IMR-90 (cell line): ENCODE data around the gene FAM110C. TPM values are rescaled to one million over a fixed set of nuclear protein-coding genes. Genes with fewer than 3 reads are reported as not detected.

Source experiments
- ATAC-seq: fragments of 200-7000 bp; cut with Tn5 transposase; 2 replicates; pipeline ENCODE4 v1.9.1; 2020; ENCODE audit warnings: low read depth, mild to moderate bottlenecking, moderate library complexity
- BruUV-seq: library from RNA; stranded (reverse); fragments of 400-500 nt; replicated peaks from 2 replicates; lab custom pipeline; 2021; lab: Mats Ljungman, UMichigan
- CTCF ChIA-PET: fragments of 300-600 bp; formaldehyde crosslinking; extraction: SDS; loops from one replicate; lab custom pipeline; 2021; ENCODE audit warnings: antibody characterized with exemption; lab: Yijun Ruan, JAX
- POLR2A ChIA-PET: fragments of 300-600 bp; sonication (Branson Sonifier 250); formaldehyde crosslinking; loops from one replicate; lab custom pipeline; 2022; ENCODE audit warnings: antibody characterized with exemption; ENCODE audit not compliant: unreplicated experiment; lab: Charles Lee
- DNase-seq: peaks from one replicate; pipeline ENCODE4 v3.0.0; 2013
- H2AFZ ChIP-seq: replicated peaks from 2 replicates; pipeline ENCODE3; 2013; ENCODE audit warnings: low read length, mild to moderate bottlenecking; ENCODE audit not compliant: poor library complexity
- H2AK5ac ChIP-seq: 2 replicates; pipeline ENCODE4 v1.6.1; 2013; ENCODE audit warnings: low read depth, low read length, inconsistent platforms
- H2AK9ac ChIP-seq: replicated peaks from 2 replicates; pipeline ENCODE3; 2013; ENCODE audit warnings: mild to moderate bottlenecking, low read depth, low read length, moderate library complexity; ENCODE audit not compliant: poor library complexity
- H2BK120ac ChIP-seq: 2 replicates; pipeline ENCODE4 v1.6.1; 2013; ENCODE audit warnings: low read depth, low read length, inconsistent platforms
- H2BK15ac ChIP-seq: 3 replicates; pipeline ENCODE4 v1.6.1; 2013; ENCODE audit warnings: low read depth, low read length, inconsistent platforms
- H2BK20ac ChIP-seq: 2 replicates; pipeline ENCODE4 v1.6.1; 2013; ENCODE audit warnings: low read depth, mild to moderate bottlenecking, inconsistent platforms, low read length, moderate library complexity
- H2BK5ac ChIP-seq: 2 replicates; pipeline ENCODE4 v1.6.1; 2013; ENCODE audit warnings: mild to moderate bottlenecking, low read depth, low read length, inconsistent platforms; ENCODE audit not compliant: poor library complexity, severe bottlenecking
- H3K14ac ChIP-seq: replicated peaks from 2 replicates; pipeline ENCODE4 v1.6.1; 2013; ENCODE audit warnings: low read depth, low read length, inconsistent platforms
- H3K18ac ChIP-seq: 2 replicates; pipeline ENCODE4 v1.6.1; 2013; ENCODE audit warnings: low read depth, low read length, control low read depth
- H3K23ac ChIP-seq: 2 replicates; pipeline ENCODE4 v1.6.1; 2013; ENCODE audit warnings: low read depth, low read length, inconsistent platforms
- H3K27ac ChIP-seq: 2 replicates; pipeline ENCODE4 v1.5.1; 2013; ENCODE audit warnings: mild to moderate bottlenecking, control low read depth, low read length; ENCODE audit not compliant: insufficient read depth
- H3K27me3 ChIP-seq: 2 replicates; pipeline ENCODE4 v1.6.1; 2013; ENCODE audit warnings: low read length; ENCODE audit not compliant: control insufficient read depth, insufficient read depth
- H3K36me3 ChIP-seq: 2 replicates; pipeline ENCODE4 v1.6.1; 2013; ENCODE audit warnings: low read length, mixed read lengths; ENCODE audit not compliant: control insufficient read depth, insufficient read depth
- H3K4ac ChIP-seq: 2 replicates; pipeline ENCODE4 v1.6.1; 2013; ENCODE audit warnings: low read depth, low read length, inconsistent platforms
- H3K4me1 ChIP-seq: 2 replicates; pipeline ENCODE4 v1.6.1; 2013; ENCODE audit warnings: low read length, mixed read lengths; ENCODE audit not compliant: control insufficient read depth, insufficient read depth
- H3K4me2 ChIP-seq: 2 replicates; pipeline ENCODE4 v1.6.1; 2013; ENCODE audit warnings: low read depth, mild to moderate bottlenecking, control low read depth, low read length, moderate library complexity
- H3K4me3 ChIP-seq: 2 replicates; pipeline ENCODE4 v1.5.1; 2013; ENCODE audit warnings: low read depth, mild to moderate bottlenecking, control low read depth, low read length, moderate library complexity; ENCODE audit not compliant: insufficient read depth
- H3K56ac ChIP-seq: 2 replicates; pipeline ENCODE4 v1.6.1; 2013; ENCODE audit warnings: low read length, inconsistent platforms; ENCODE audit not compliant: insufficient read depth; ENCODE audit errors: extremely low read depth
- H3K79me1 ChIP-seq, 2 experiments: 2 replicates each; pipeline ENCODE4 v1.6.1; 2013; ENCODE audit warnings: low read length in 2 of 2, inconsistent platforms in 1 of 2, low read depth in 1 of 2
- H3K9ac ChIP-seq: 2 replicates; pipeline ENCODE4 v1.6.1; 2013; ENCODE audit warnings: low read depth, low read length, control low read depth
- H3K9me1 ChIP-seq: 2 replicates; pipeline ENCODE4 v1.6.1; 2013; ENCODE audit warnings: low read length, inconsistent platforms; ENCODE audit not compliant: insufficient read depth
- H3K9me3 ChIP-seq: 2 replicates; pipeline ENCODE4 v1.6.1; 2013; ENCODE audit warnings: low read length; ENCODE audit not compliant: control insufficient read depth, insufficient read depth
- H4K20me1 ChIP-seq: 2 replicates; pipeline ENCODE4 v1.6.1; 2013; ENCODE audit warnings: low read length, inconsistent platforms; ENCODE audit not compliant: insufficient read depth
- H4K5ac ChIP-seq: 2 replicates; pipeline ENCODE4 v1.6.1; 2013; ENCODE audit warnings: mild to moderate bottlenecking, low read depth, low read length, control low read depth
- H4K8ac ChIP-seq, 2 experiments: 2 replicates each; pipeline ENCODE4 v1.6.1; 2013; ENCODE audit warnings: low read depth in 2 of 2, low read length in 2 of 2, control low read depth in 1 of 2, inconsistent platforms in 1 of 2
- H4K91ac ChIP-seq: 2 replicates; pipeline ENCODE4 v1.6.1; 2013; ENCODE audit warnings: low read depth, low read length, inconsistent platforms; ENCODE audit not compliant: insufficient read depth
- RCOR1 ChIP-seq: IDR thresholded peaks from 2 replicates; pipeline ENCODE4 v1.6.1; 2012; ENCODE audit warnings: mild to moderate bottlenecking, low read length, improper control_type of control experiment; ENCODE audit not compliant: insufficient replicate concordance
- WGBS, 2 experiments: methylation state at CpG; one replicate each; pipeline versions ENCODE4 v1.1.5 to v1.1.7; 2013; ENCODE audit warnings: missing lambda C conversion rate in 2 of 2; ENCODE audit not compliant: insufficient read length in 1 of 2; ENCODE audit errors: extremely low coverage in 2 of 2; 5-methylcytosine and 5-hydroxymethylcytosine counted together
- dilution Hi-C: fragments of 300-500 bp; cut with HindIII; formaldehyde crosslinking; loops from one replicate; pipeline ENCODE4 v1.14.3; 2018; ENCODE audit warnings: low sequenced_read_pairs; ENCODE audit not compliant: unreplicated experiment
- in situ Hi-C: fragments of 300-500 bp; cut with MboI; formaldehyde crosslinking; loops from 3 replicates; pipeline ENCODE4 v1.14.3; 2019; ENCODE audit warnings: low sequenced_read_pairs, inconsistent platforms, mixed read lengths
- intact Hi-C: fragments of 100-400 bp; cut with micrococcal nuclease; formaldehyde crosslinking; loops from 2 replicates; pipeline ENCODE4 v1.10.0; 2022
- polyA plus RNA-seq, 3 experiments: library from polyadenylated mRNA; depleted of rRNA; stranded (reverse); fragments of >200 nt; gene quantifications; 2 replicates each; pipeline ENCODE4 v1.2.3, GENCODE V29; 2012; ENCODE audit warnings: low replicate concordance in 1 of 3
- total RNA-seq: library from RNA; depleted of rRNA; stranded (reverse); fragments of >200 nt; gene quantifications from 2 replicates; pipeline ENCODE4 v1.2.3, GENCODE V29; 2012

FAM110C gene
- total and polyA plus RNA-seq, 2 of the 4 experiments (the other 2 are of a cell fraction), result not detected

DNA sequence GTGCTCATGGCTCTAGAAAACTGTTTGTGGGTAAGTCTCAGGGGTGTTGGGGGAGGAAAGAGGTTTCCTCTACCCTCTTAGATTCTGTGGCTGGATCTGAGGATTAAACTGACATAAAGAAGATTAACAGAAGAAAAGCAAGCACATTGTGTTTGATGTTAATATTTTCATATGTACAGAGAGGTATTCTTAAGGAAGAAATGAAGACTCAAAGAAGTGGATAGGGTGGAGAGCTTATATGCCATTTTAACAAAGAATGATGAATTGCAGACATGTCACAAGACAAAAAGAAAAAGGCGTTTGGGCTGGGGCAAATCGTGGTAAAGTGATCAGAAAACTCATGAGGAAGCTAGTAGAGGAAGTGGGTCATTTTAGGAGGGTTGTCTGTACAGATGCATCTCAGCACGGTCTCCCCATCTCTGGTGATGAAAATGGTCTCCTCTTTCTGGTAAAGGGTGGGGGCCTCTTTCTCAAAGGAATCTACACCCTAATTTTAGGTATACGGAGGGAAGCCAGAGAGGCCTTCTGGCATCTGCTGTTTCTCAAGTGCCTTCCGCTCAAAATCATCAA is 17.8 kb downstream of the FAM110C start:
- no CpG with 5 or more reads among the region's 5 CpGs for WGBS, 2 experiments
- H2BK5ac ChIP-seq, result no peak overlapping the region
- H3K14ac ChIP-seq, result no peak overlapping the region
- no peak overlapping the region for H3K56ac ChIP-seq
- no peak for ATAC-seq
- no peak overlapping the region for H3K4me3 ChIP-seq
- H3K9ac ChIP-seq, result no peak overlapping the region
- H2AK9ac ChIP-seq, result no peak overlapping the region
- no peak overlapping the region for H2AFZ ChIP-seq
- dilution Hi-C loops (no loop called here), in situ Hi-C loops (no loop called here), intact Hi-C loops (no loop called here)
- peaks cover 10% of the 10 kb centered on the region; the same call in 1 of the 2 replicates for H3K9me3 ChIP-seq
- H3K79me1 ChIP-seq, result no peaks in the 10 kb centered on the region
- POLR2A ChIA-PET, result no interaction called here
- H2BK120ac ChIP-seq, result no peak overlapping the region
- no peak overlapping the region for H2BK20ac ChIP-seq
- no peak overlapping the region for H2AK5ac ChIP-seq
- no peaks in the 10 kb centered on the region for H4K20me1 ChIP-seq
- no peak overlapping the region for H4K8ac ChIP-seq
- no peaks in the 10 kb centered on the region for H3K9me1 ChIP-seq
- CTCF ChIA-PET, result no interaction called here
- no peak for TF ChIP-seq RCOR1
- no peak overlapping the region for H3K23ac ChIP-seq
- H3K4me2 ChIP-seq, result no peak overlapping the region
- no peak overlapping the region for H3K18ac ChIP-seq
- DNase-seq, result no peak
- H4K5ac ChIP-seq, result no peak overlapping the region
- no peak overlapping the region for H3K4ac ChIP-seq
- no peaks in the 10 kb centered on the region for H3K4me1 ChIP-seq
- no peaks in the 10 kb centered on the region for H3K27me3 ChIP-seq
- no TSS peak for BruUV-seq
- no peaks in the 10 kb centered on the region for H3K36me3 ChIP-seq
- no peak overlapping the region for H3K27ac ChIP-seq
- no peak overlapping the region for H4K91ac ChIP-seq
- H2BK15ac ChIP-seq, result no peak overlapping the region
